Caco-2 (cell line): ENCODE measurements around the gene PYGL. TPM values are rescaled to one million over a fixed set of nuclear protein-coding genes. Genes with fewer than 3 reads are reported as not detected.

Source experiments
- BruUV-seq: library from RNA; stranded (reverse); fragments of 400-500 nt; replicated peaks from 2 replicates; lab custom pipeline; 2021; lab: Mats Ljungman, UMichigan
- CTCF ChIA-PET: fragments of 300-600 bp; sonication (Branson Sonifier 250); formaldehyde crosslinking; loops from one replicate; lab custom pipeline; 2022; ENCODE audit warnings: antibody characterized with exemption; lab: Charles Lee
- POLR2A ChIA-PET: fragments of 300-600 bp; sonication (Branson Sonifier 250); formaldehyde crosslinking; loops from one replicate; lab custom pipeline; 2022; ENCODE audit warnings: antibody characterized with exemption; lab: Charles Lee
- DNase-seq, 2 experiments: peaks; one replicate each; pipeline versions ENCODE4 v3.0.0 to v3.0.0-alpha.2; 2020 to 2022
- H3K27me3 ChIP-seq: replicated peaks from 2 replicates; pipeline ENCODE4 v1.6.0; 2011; ENCODE audit warnings: low read length; ENCODE audit not compliant: control insufficient read depth, insufficient read depth
- H3K36me3 ChIP-seq: 2 replicates; pipeline ENCODE4 v1.5.1; 2011; ENCODE audit warnings: low read length; ENCODE audit not compliant: control insufficient read depth, insufficient read depth
- H3K4me1 ChIP-seq: fragments of 250-450 bp; sonication (Bioruptor Pico); 2 replicates; pipeline ENCODE4 v1.5.1; 2020; ENCODE audit warnings: mild to moderate bottlenecking
- H3K4me3 ChIP-seq: 2 replicates; pipeline ENCODE4 v1.5.1; 2011; ENCODE audit warnings: low read depth, mild to moderate bottlenecking, control low read depth, low read length
- H3K9me3 ChIP-seq: fragments of 250-450 bp; sonication (Bioruptor Pico); 2 replicates; pipeline ENCODE4 v1.5.1; 2020; ENCODE audit warnings: mild to moderate bottlenecking, moderate library complexity
- H3K27ac Mint-ChIP-seq: one replicate; pipeline ENCODE4 v1.8.0; 2022; ENCODE audit warnings: mixed read lengths; ENCODE audit not compliant: unreplicated experiment
- H3K27me3 Mint-ChIP-seq: one replicate; pipeline ENCODE4 v1.8.0; 2022; ENCODE audit warnings: mixed read lengths; ENCODE audit not compliant: insufficient read depth, unreplicated experiment
- H3K36me3 Mint-ChIP-seq: one replicate; pipeline ENCODE4 v1.8.0; 2022; ENCODE audit warnings: mild to moderate bottlenecking, mixed read lengths; ENCODE audit not compliant: insufficient read depth, unreplicated experiment
- H3K4me1 Mint-ChIP-seq: one replicate; pipeline ENCODE4 v1.8.0; 2022; ENCODE audit warnings: low read depth, mixed read lengths; ENCODE audit not compliant: unreplicated experiment
- H3K4me3 Mint-ChIP-seq: one replicate; pipeline ENCODE4 v1.8.0; 2022; ENCODE audit warnings: mild to moderate bottlenecking, moderate library complexity, mixed read lengths; ENCODE audit not compliant: unreplicated experiment
- H3K9me3 Mint-ChIP-seq: one replicate; pipeline ENCODE4 v1.8.0; 2022; ENCODE audit warnings: mixed read lengths; ENCODE audit not compliant: unreplicated experiment
- CTCF ChIP-seq, 2 experiments: fragments of 200-600 bp in 1 of 2; IDR thresholded peaks; 1 replicate in 1 of 2; 2 replicates in 1 of 2; pipeline versions ENCODE4 v1.5.1 to v1.8.0; 2011 to 2022; ENCODE audit warnings: antibody characterized with exemption in 1 of 2, control low read depth in 1 of 2, inconsistent platforms in 1 of 2, low read depth in 1 of 2, low read length in 1 of 2, mild to moderate bottlenecking in 1 of 2, moderate library complexity in 1 of 2; ENCODE audit not compliant: insufficient read depth in 1 of 2, severe bottlenecking in 1 of 2, unreplicated experiment in 1 of 2
- intact Hi-C: fragments of 100-400 bp; cut with micrococcal nuclease; formaldehyde crosslinking; loops from one replicate; pipeline ENCODE4 v1.10.0; 2022; ENCODE audit not compliant: unreplicated experiment
- total RNA-seq: library from RNA; stranded (reverse); gene quantifications from 2 replicates; pipeline ENCODE4 v1.2.3, GENCODE V29; 2022

PYGL gene
- total RNA-seq, 1 experiment from 2014 or later = 98.1 TPM

DNA sequence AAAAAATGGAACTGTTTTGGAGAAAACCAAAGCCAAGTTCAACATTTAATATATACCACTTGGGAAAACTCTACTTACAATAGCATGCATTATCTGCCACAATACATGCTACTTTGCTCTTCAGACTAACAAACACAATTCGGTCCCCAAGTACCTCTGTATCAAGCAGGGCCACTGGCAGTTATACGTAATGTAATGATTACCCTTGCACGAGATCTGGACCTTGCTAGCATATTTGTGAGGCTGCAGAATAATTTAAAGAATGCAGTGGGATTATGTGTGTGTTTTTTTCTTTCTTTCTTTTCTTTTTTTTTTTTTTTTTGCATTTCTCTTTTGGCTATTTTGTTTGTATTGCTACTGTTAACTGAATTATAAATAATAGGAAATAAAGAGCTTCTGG lies 22.8 kb upstream of the PYGL start:
- H3K4me3 ChIP-seq = no peak overlapping the region
- no peaks in the 10 kb centered on the region for H3K36me3 ChIP-seq
- no peaks in the 10 kb centered on the region for H3K4me1 ChIP-seq
- H3K9me3 Mint-ChIP-seq = no peaks in the 10 kb centered on the region
- BruUV-seq = no TSS peak
- intact Hi-C loops = no loop called here
- ChIA-PET CTCF (no interaction called here), POLR2A (no interaction called here)
- TF ChIP-seq CTCF (IDR thresholded peaks at IDR 0.05; ENCODE audit: insufficient read depth in 1 of 2, low read depth in 1 of 2, low read length in 1 of 2, severe bottlenecking in 1 of 2, unreplicated experiment in 1 of 2) = no peak
- H3K27me3 ChIP-seq = no peaks in the 10 kb centered on the region
- no peaks in the 10 kb centered on the region for H3K9me3 ChIP-seq
- H3K27me3 Mint-ChIP-seq = no peaks in the 10 kb centered on the region
- no peak overlapping the region for H3K4me3 Mint-ChIP-seq
- no peak for DNase-seq
- H3K36me3 Mint-ChIP-seq = no peaks in the 10 kb centered on the region
- H3K4me1 Mint-ChIP-seq = no peaks in the 10 kb centered on the region
- H3K27ac Mint-ChIP-seq = no peak overlapping the region

- Mint-ChIP-seq H3K36me3 (no peaks in the 10 kb centered on the region), H3K4me1 (no peaks in the 10 kb centered on the region), H3K27me3 (no peaks in the 10 kb centered on the region), H3K4me3 (no peak overlapping the region), H3K27ac (no peak overlapping the region), H3K9me3 (no peaks in the 10 kb centered on the region)
- DNase-seq = no peak
- POLR2A ChIA-PET = interaction anchor here (0.7 kb wide), 1 partner anchor 15 kb away, joined by 3 read pairs; no protein-coding TSS in a partner anchor
- CTCF ChIA-PET = no interaction called here
- Histone ChIP-seq H3K4me3 (no peak overlapping the region), H3K36me3 (no peaks in the 10 kb centered on the region), H3K4me1 (no peaks in the 10 kb centered on the region), H3K27me3 (no peaks in the 10 kb centered on the region), H3K9me3 (no peaks in the 10 kb centered on the region)
- intact Hi-C loops = no loop called here
- no TSS peak for BruUV-seq
- no peak for TF ChIP-seq CTCF (IDR thresholded peaks at IDR 0.05; ENCODE audit: insufficient read depth in 1 of 2, low read depth in 1 of 2, low read length in 1 of 2, severe bottlenecking in 1 of 2, unreplicated experiment in 1 of 2)
These were observed 20.6 kb upstream of the PYGL start for GRCh38 chr14:50964683-50965390.

- no peak for DNase-seq
- Mint-ChIP-seq H3K4me1 (no peaks in the 10 kb centered on the region), H3K9me3 (no peaks in the 10 kb centered on the region), H3K27me3 (no peaks in the 10 kb centered on the region), H3K36me3 (no peaks in the 10 kb centered on the region), H3K27ac (no peak overlapping the region), H3K4me3 (no peak overlapping the region)
- Histone ChIP-seq H3K27me3 (no peaks in the 10 kb centered on the region), H3K4me1 (no peaks in the 10 kb centered on the region), H3K4me3 (no peak overlapping the region), H3K36me3 (no peaks in the 10 kb centered on the region), H3K9me3 (no peaks in the 10 kb centered on the region)
- CTCF ChIA-PET = no interaction called here
- no TSS peak for BruUV-seq
- intact Hi-C loops = no loop called here
- POLR2A ChIA-PET = no interaction called here
- no peak for TF ChIP-seq CTCF (IDR thresholded peaks at IDR 0.05; ENCODE audit: insufficient read depth in 1 of 2, low read depth in 1 of 2, low read length in 1 of 2, severe bottlenecking in 1 of 2, unreplicated experiment in 1 of 2)
These were observed 19.6 kb upstream of the PYGL start for GRCh38 chr14:50963919-50964318.
